Activated CD8-positive, alpha-beta memory T cell treated with anti-CD3 and anti-CD28 coated beads for 1 hour (primary cell): ENCODE data around the gene PCDH10.
"Not testable (repeated sequence)": the region's sequence is repeated elsewhere in the genome, so short reads cannot be mapped to it uniquely, and the experiment has no call there.

Source experiments
- DNase-seq, 2 donors: peaks; one replicate each; pipeline ENCODE4 v3.0.0-alpha.2; 2020; ENCODE audit warnings: low read depth in 1 of 2; ENCODE audit errors: extremely low read depth in 1 of 2

Gene PCDH10

GRCh38 chr4:133240451-133240850, 91.4 kb downstream of the PCDH10 start:
- not testable (repeated sequence) for DNase-seq
